M059J (cell line): ENCODE measurements around the gene ENTPD8. TPM values are rescaled to one million over a fixed set of nuclear protein-coding genes. Genes with fewer than 3 reads are reported as not detected.
"Not testable (repeated sequence)": the region's sequence is repeated elsewhere in the genome, so short reads cannot be mapped to it uniquely, and the experiment has no call there.

ENCODE experiments used
- DNase-seq: peaks from one replicate; pipeline ENCODE4 v3.0.0-alpha.2; 2012; ENCODE audit warnings: low read depth
- total RNA-seq: library from RNA; depleted of rRNA; stranded (reverse); fragments of >200 nt; shearing (Covaris generic); gene quantifications from 2 replicates; pipeline ENCODE4 v1.2.3, GENCODE V29; 2014

The ENTPD8 gene
- total RNA-seq, 1 experiment from 2014 or later: not detected

- DNase-seq: no peak
Measured at GRCh38 chr9:137458194-137459151, 17.3 kb upstream of the ENTPD8 start.

- no peak for DNase-seq
Measured at GRCh38 chr9:137457406-137458193, 16.4 kb upstream of the ENTPD8 start.

GRCh38 chr9:137456864-137457405 is 15.8 kb upstream of the ENTPD8 start:
- DNase-seq: no peak

- no peak for DNase-seq
Measured at GRCh38 chr9:137456061-137456863, 15.1 kb upstream of the ENTPD8 start.

- no peak for DNase-seq
Measured at GRCh38 chr9:137455359-137455991, 14.3 kb upstream of the ENTPD8 start.

GRCh38 chr9:137454597-137455358 is 13.6 kb upstream of the ENTPD8 start:
- no peak for DNase-seq

GRCh38 chr9:137454145-137454596 is 13.0 kb upstream of the ENTPD8 start:
- no peak for DNase-seq

GRCh38 chr9:137453643-137454081 is 12.5 kb upstream of the ENTPD8 start:
- no peak for DNase-seq

GRCh38 chr9:137452761-137453642 is 11.8 kb upstream of the ENTPD8 start:
- no peak for DNase-seq

GRCh38 chr9:137452006-137452760 is 11.0 kb upstream of the ENTPD8 start:
- no peak for DNase-seq

- DNase-seq: not testable (repeated sequence)
Measured at GRCh38 chr9:137451264-137452005, 10.3 kb upstream of the ENTPD8 start.

- DNase-seq: not testable (repeated sequence)
Measured at GRCh38 chr9:137450539-137451222, 9.5 kb upstream of the ENTPD8 start.

- DNase-seq: no peak
Measured at GRCh38 chr9:137449931-137450538, 8.9 kb upstream of the ENTPD8 start.

GRCh38 chr9:137449081-137449844 is 8.1 kb upstream of the ENTPD8 start:
- no peak for DNase-seq

GRCh38 chr9:137448602-137448962 is 7.4 kb upstream of the ENTPD8 start:
- DNase-seq: no peak
